A673 (cell line): Measurements from ENCODE around the gene ITPR1. TPM values are rescaled to one million over a fixed set of nuclear protein-coding genes. Genes with fewer than 3 reads are reported as not detected.

Experiments used
- BruUV-seq: library from RNA; stranded (reverse); fragments of 400-500 nt; replicated peaks from 2 replicates; lab custom pipeline; 2021; lab: Mats Ljungman, UMichigan
- CTCF ChIA-PET: fragments of 300-600 bp; sonication (Branson Sonifier 250); formaldehyde crosslinking; loops from one replicate; lab custom pipeline; 2022; ENCODE audit warnings: antibody characterized with exemption; lab: Charles Lee
- POLR2A ChIA-PET: fragments of 300-600 bp; sonication (Branson Sonifier 250); formaldehyde crosslinking; loops from one replicate; lab custom pipeline; 2022; ENCODE audit warnings: antibody characterized with exemption; ENCODE audit not compliant: low non-redundant PET; lab: Charles Lee
- DNase-seq: peaks from one replicate; pipeline ENCODE4 v3.0.0-alpha.2; 2015; ENCODE audit warnings: low spot score
- H3K27ac ChIP-seq: fragments of 200-600 bp; sonication (generic); 2 replicates; pipeline ENCODE4 v1.5.1; 2016; ENCODE audit warnings: mixed run types, low read depth, mild to moderate bottlenecking, mixed read lengths, antibody characterized with exemption, low read length; ENCODE audit not compliant: poor library complexity, severe bottlenecking
- H3K27me3 ChIP-seq: fragments of 200-600 bp; sonication (generic); replicated peaks from 2 replicates; pipeline ENCODE4 v1.6.1; 2017; ENCODE audit warnings: mixed run types, low read depth, mild to moderate bottlenecking, mixed read lengths, antibody characterized with exemption, low read length; ENCODE audit not compliant: insufficient read depth, poor library complexity
- H3K36me3 ChIP-seq: fragments of 200-600 bp; sonication (generic); 2 replicates; pipeline ENCODE4 v1.6.1; 2016; ENCODE audit warnings: mixed run types, mild to moderate bottlenecking, mixed read lengths, antibody characterized with exemption, low read length; ENCODE audit not compliant: insufficient read depth, poor library complexity, severe bottlenecking
- H3K4me1 ChIP-seq: fragments of 200-600 bp; sonication (generic); 2 replicates; pipeline ENCODE4 v1.6.1; 2017; ENCODE audit warnings: mixed run types, mild to moderate bottlenecking, mixed read lengths, antibody characterized with exemption, low read length; ENCODE audit not compliant: insufficient read depth, poor library complexity, severe bottlenecking
- H3K4me3 ChIP-seq: fragments of 200-600 bp; sonication (generic); 2 replicates; pipeline ENCODE4 v1.5.1; 2016; ENCODE audit warnings: low read depth, mixed run types, mild to moderate bottlenecking, mixed read lengths, low read length; ENCODE audit not compliant: poor library complexity, severe bottlenecking
- H3K9me3 ChIP-seq: fragments of 200-600 bp; sonication (generic); 2 replicates; pipeline ENCODE4 v1.6.1; 2016; ENCODE audit warnings: mixed run types, low read depth, mild to moderate bottlenecking, mixed read lengths, antibody characterized with exemption, low read length; ENCODE audit not compliant: poor library complexity, severe bottlenecking
- EZH2 ChIP-seq: fragments of 200-600 bp; sonication (generic); IDR thresholded peaks from 2 replicates; pipeline ENCODE4 v1.6.1; 2017; ENCODE audit warnings: borderline replicate concordance, low read depth, mild to moderate bottlenecking, mixed read lengths, antibody characterized with exemption, low read length; ENCODE audit not compliant: poor library complexity, severe bottlenecking
- intact Hi-C: fragments of 100-400 bp; cut with micrococcal nuclease; formaldehyde crosslinking; loops from one replicate; pipeline ENCODE4 v1.10.0; 2022; ENCODE audit not compliant: unreplicated experiment
- total RNA-seq: library from RNA; stranded (reverse); gene quantifications from 2 replicates; pipeline ENCODE4 v1.2.3, GENCODE V29; 2021
- TF ChIP-seq, protein P1 (sequence below): fragments of 300-800, 200-600 bp; sonication (generic); conservative IDR thresholded peaks from 2 replicates; pipeline ENCODE4 v1.5.1; 2017; ENCODE audit warnings: low read depth, mild to moderate bottlenecking, antibody characterized with exemption, low read length, moderate library complexity, mixed read lengths

The ITPR1 gene
- total RNA-seq, 1 experiment from 2014 or later = 8.6 TPM

DNA sequence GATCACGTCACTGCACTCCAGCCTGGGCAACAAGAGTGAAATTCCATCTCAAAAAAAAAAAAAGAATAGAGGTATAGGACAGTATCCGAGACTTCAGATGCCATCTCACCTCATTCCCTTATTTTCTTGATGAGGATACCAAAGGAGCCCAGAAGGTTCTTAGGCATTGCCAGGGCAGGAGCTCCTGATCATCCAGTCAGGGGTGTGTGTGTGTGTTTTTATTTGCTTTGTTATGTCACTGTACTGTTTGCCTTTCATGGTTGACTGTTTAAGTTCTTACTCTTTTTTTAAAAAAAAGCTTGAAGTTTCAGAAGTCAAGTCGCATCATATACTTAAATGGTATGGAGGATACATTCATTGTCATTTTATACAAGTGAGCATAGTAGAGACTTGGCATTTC lies 346.1 kb downstream of the ITPR1 start:
- POLR2A ChIA-PET = no interaction called here
- Histone ChIP-seq H3K27ac (no peak overlapping the region), H3K9me3 (no peaks in the 10 kb centered on the region), H3K4me3 (no peak overlapping the region), H3K4me1 (peaks cover 12% of the 10 kb centered on the region), H3K36me3 (no peaks in the 10 kb centered on the region), H3K27me3 (no peaks in the 10 kb centered on the region)
- intact Hi-C loops = no loop called here
- no TSS peak for BruUV-seq
- TF ChIP-seq, protein P1, sequence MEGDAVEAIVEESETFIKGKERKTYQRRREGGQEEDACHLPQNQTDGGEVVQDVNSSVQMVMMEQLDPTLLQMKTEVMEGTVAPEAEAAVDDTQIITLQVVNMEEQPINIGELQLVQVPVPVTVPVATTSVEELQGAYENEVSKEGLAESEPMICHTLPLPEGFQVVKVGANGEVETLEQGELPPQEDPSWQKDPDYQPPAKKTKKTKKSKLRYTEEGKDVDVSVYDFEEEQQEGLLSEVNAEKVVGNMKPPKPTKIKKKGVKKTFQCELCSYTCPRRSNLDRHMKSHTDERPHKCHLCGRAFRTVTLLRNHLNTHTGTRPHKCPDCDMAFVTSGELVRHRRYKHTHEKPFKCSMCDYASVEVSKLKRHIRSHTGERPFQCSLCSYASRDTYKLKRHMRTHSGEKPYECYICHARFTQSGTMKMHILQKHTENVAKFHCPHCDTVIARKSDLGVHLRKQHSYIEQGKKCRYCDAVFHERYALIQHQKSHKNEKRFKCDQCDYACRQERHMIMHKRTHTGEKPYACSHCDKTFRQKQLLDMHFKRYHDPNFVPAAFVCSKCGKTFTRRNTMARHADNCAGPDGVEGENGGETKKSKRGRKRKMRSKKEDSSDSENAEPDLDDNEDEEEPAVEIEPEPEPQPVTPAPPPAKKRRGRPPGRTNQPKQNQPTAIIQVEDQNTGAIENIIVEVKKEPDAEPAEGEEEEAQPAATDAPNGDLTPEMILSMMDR = no peak
- no peak for TF ChIP-seq EZH2
- CTCF ChIA-PET = no interaction called here
- DNase-seq = no peak

- TF ChIP-seq EZH2 = no peak
- TF ChIP-seq, protein P1 = no peak
- Histone ChIP-seq H3K27me3 (no peaks in the 10 kb centered on the region), H3K27ac (no peak overlapping the region), H3K4me3 (no peak overlapping the region), H3K36me3 (no peaks in the 10 kb centered on the region), H3K4me1 (peaks cover 8% of the 10 kb centered on the region), H3K9me3 (no peaks in the 10 kb centered on the region)
- no peak for DNase-seq
- ChIA-PET CTCF (no interaction called here), POLR2A (no interaction called here)
- BruUV-seq = no TSS peak
- intact Hi-C loops = no loop called here
These were observed 348.1 kb downstream of the ITPR1 start for GRCh38 chr3:4841225-4841624.

- ChIA-PET CTCF (no interaction called here), POLR2A (no interaction called here)
- H3K9me3 ChIP-seq = no peaks in the 10 kb centered on the region
- TF ChIP-seq, protein P1 = no peak
- no peak for TF ChIP-seq EZH2
- no peak for DNase-seq
- intact Hi-C loops = no loop called here
- no peaks in the 10 kb centered on the region for H3K27me3 ChIP-seq
- no peaks in the 10 kb centered on the region for H3K36me3 ChIP-seq
- BruUV-seq = no TSS peak
- no peak overlapping the region for H3K4me3 ChIP-seq
- peaks cover 8% of the 10 kb centered on the region for H3K4me1 ChIP-seq
- H3K27ac ChIP-seq = no peak overlapping the region
These were observed 348.8 kb downstream of the ITPR1 start for GRCh38 chr3:4841776-4842440.
